Mesothelial cell of epicardium (in vitro differentiated cells): Measurements from ENCODE around the gene RPA1. TPM values are rescaled to one million over a fixed set of nuclear protein-coding genes. Genes with fewer than 3 reads are reported as not detected.

Experiments used
- DNase-seq, 2 experiments: peaks; one replicate each; pipeline ENCODE4 v3.0.0; 2021; ENCODE audit warnings: low spot score in 2 of 2; ENCODE audit not compliant: unreplicated experiment in 2 of 2
- H3K27ac Mint-ChIP-seq: 2 replicates; pipeline ENCODE4 v1.8.0; 2021; ENCODE audit warnings: mixed read lengths
- H3K27me3 Mint-ChIP-seq: 2 replicates; pipeline ENCODE4 v1.8.0; 2021; ENCODE audit warnings: low read depth, mixed read lengths
- H3K36me3 Mint-ChIP-seq: 2 replicates; pipeline ENCODE4 v1.8.0; 2021; ENCODE audit warnings: mixed read lengths
- H3K4me1 Mint-ChIP-seq: 2 replicates; pipeline ENCODE4 v1.8.0; 2021; ENCODE audit warnings: mixed read lengths
- H3K4me3 Mint-ChIP-seq: 2 replicates; pipeline ENCODE4 v1.8.0; 2021; ENCODE audit warnings: mild to moderate bottlenecking, moderate library complexity, mixed read lengths
- H3K9me3 Mint-ChIP-seq: 2 replicates; pipeline ENCODE4 v1.8.0; 2021; ENCODE audit warnings: mixed read lengths
- total RNA-seq: library from RNA; stranded (reverse); gene quantifications from 3 replicates; pipeline ENCODE4 v1.2.1, GENCODE V29; 2021
- TF ChIP-seq, protein P1 (sequence below): fragments of 200-600 bp; sonication (generic); IDR thresholded peaks from one replicate; pipeline ENCODE4 v1.5.0; 2021; ENCODE audit warnings: antibody characterized with exemption; ENCODE audit not compliant: unreplicated experiment

Gene RPA1
- total RNA-seq, 1 donor from 2014 or later: 94.2 TPM

DNA sequence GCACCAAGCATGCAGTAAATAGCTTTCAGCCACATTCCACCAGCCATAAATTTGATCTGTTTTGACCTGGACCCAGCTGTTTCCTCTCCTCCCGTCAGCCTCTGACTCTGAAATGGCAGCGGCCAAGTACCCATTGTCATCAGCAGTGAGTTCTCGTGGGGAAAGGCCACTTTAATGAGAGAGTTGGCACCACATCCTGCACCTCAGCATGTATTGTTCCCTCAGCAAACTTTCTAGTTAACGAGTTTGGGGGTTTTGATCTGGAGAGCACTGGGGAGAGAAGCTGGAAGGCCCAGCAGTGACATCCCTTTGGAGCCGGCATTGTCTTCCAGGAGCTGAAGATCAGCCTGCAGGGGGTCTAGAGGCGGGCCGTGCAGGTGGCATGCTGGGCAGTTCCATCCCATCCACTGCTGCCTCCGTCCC, 84.9 kb downstream of the RPA1 start:
- DNase-seq: no peak

DNA sequence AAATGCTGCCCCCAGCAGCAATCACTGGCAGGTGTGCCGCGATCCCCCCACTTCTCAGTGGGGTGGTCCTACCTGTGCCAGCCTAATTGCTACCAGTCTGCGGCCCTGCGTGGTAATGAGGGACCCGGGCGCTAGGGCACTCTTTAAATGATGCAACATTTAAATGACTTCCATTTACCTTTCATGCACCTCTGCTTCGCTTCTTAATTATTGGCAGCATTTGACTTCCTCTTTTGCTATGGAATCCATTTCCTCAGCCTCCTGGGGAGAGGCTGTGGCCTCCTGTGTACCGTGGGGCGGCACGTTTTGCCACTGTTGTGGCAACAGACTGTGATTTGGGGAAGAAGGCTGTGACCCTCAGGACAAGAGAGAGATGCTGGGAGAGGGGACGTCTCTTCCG, 86.1 kb downstream of the RPA1 start:
- Mint-ChIP-seq H3K36me3 (no peaks in the 10 kb centered on the region), H3K4me3 (no peak overlapping the region)

More for the DNA sequence above, 84.9 kb downstream of the RPA1 start:
- TF ChIP-seq, protein P1, sequence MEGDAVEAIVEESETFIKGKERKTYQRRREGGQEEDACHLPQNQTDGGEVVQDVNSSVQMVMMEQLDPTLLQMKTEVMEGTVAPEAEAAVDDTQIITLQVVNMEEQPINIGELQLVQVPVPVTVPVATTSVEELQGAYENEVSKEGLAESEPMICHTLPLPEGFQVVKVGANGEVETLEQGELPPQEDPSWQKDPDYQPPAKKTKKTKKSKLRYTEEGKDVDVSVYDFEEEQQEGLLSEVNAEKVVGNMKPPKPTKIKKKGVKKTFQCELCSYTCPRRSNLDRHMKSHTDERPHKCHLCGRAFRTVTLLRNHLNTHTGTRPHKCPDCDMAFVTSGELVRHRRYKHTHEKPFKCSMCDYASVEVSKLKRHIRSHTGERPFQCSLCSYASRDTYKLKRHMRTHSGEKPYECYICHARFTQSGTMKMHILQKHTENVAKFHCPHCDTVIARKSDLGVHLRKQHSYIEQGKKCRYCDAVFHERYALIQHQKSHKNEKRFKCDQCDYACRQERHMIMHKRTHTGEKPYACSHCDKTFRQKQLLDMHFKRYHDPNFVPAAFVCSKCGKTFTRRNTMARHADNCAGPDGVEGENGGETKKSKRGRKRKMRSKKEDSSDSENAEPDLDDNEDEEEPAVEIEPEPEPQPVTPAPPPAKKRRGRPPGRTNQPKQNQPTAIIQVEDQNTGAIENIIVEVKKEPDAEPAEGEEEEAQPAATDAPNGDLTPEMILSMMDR: no peak
- Mint-ChIP-seq H3K27ac (no peak overlapping the region), H3K4me1 (no peaks in the 10 kb centered on the region), H3K9me3 (no peaks in the 10 kb centered on the region), H3K27me3 (peaks cover 56% of the 10 kb centered on the region), H3K4me3 (no peak overlapping the region), H3K36me3 (no peaks in the 10 kb centered on the region)

DNA sequence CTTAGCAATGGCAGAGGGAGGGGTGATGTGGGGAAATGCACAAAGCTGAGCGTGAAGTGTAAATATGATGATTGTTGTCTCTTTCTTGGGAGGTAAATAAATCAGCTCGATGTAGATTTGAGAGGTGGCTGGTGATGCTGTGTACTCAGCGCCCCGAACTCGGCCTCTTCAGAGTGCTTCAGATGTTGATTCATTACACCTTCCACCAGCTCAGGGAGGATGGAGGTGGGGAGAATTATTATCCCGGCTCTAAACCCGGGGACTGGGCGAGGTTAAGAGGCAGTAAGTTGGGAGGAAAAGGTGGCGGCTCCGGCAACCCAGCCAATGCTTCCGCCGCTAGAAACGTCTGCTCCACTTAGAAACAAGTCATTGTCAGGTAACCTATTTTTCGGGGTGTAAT, 86.5 kb downstream of the RPA1 start:
- TF ChIP-seq, protein P1: no peak
- H3K27ac Mint-ChIP-seq: no peak overlapping the region
- no peaks in the 10 kb centered on the region for H3K36me3 Mint-ChIP-seq
- no peaks in the 10 kb centered on the region for H3K9me3 Mint-ChIP-seq
- no peaks in the 10 kb centered on the region for H3K4me1 Mint-ChIP-seq
- peaks cover 49% of the 10 kb centered on the region for H3K27me3 Mint-ChIP-seq
- no peak overlapping the region for H3K4me3 Mint-ChIP-seq
- DNase-seq: no peak

More for the DNA sequence above, 86.1 kb downstream of the RPA1 start:
- Mint-ChIP-seq H3K27ac (no peak overlapping the region), H3K9me3 (no peaks in the 10 kb centered on the region), H3K27me3 (peaks cover 50% of the 10 kb centered on the region), H3K4me1 (no peaks in the 10 kb centered on the region)
- no peak for DNase-seq
- TF ChIP-seq, protein P1: no peak

DNA sequence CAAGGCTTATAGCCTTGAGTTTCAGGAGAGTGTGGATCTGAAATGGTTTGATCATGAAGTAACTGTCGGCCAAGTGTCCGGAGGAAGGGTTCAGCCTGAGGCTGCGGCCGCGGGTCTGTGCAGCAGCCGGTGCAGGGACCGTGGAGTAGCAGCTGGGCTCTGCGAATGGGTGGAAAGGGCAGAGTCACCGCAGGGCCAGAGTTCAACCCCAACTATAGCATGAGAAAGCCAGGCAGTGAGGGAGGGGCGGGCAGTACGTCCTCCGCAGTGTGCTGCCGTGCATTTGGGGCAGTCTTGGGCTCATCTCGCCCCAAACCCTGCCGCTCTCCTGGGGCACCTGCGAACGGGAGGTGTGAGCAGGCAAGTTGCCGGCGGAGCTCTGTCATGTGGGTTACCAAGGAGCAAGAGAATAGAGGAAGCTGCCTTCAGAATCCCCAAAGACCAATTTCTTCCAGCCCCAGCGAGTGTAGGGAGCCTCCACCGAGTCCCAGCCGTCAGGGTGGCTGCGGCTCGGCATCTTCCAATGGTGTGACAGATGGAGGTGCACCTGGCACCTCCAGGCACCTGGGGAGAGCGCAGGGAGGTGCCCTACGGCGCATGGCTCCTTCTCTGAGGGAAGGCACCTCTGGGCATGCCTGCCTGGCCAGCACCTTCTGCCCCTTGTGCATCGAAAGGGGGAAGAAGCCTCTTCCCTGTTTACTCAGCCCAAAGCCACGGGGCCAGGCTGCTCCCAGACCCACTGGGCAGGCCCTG, 87.3 kb downstream of the RPA1 start:
- no peaks in the 10 kb centered on the region for H3K4me1 Mint-ChIP-seq
- no peaks in the 10 kb centered on the region for H3K36me3 Mint-ChIP-seq
- peaks cover 40% of the 10 kb centered on the region for H3K27me3 Mint-ChIP-seq
- TF ChIP-seq, protein P1: no peak
- DNase-seq: no peak
- H3K9me3 Mint-ChIP-seq: no peaks in the 10 kb centered on the region
- H3K4me3 Mint-ChIP-seq: no peak overlapping the region
- H3K27ac Mint-ChIP-seq: no peak overlapping the region

DNA sequence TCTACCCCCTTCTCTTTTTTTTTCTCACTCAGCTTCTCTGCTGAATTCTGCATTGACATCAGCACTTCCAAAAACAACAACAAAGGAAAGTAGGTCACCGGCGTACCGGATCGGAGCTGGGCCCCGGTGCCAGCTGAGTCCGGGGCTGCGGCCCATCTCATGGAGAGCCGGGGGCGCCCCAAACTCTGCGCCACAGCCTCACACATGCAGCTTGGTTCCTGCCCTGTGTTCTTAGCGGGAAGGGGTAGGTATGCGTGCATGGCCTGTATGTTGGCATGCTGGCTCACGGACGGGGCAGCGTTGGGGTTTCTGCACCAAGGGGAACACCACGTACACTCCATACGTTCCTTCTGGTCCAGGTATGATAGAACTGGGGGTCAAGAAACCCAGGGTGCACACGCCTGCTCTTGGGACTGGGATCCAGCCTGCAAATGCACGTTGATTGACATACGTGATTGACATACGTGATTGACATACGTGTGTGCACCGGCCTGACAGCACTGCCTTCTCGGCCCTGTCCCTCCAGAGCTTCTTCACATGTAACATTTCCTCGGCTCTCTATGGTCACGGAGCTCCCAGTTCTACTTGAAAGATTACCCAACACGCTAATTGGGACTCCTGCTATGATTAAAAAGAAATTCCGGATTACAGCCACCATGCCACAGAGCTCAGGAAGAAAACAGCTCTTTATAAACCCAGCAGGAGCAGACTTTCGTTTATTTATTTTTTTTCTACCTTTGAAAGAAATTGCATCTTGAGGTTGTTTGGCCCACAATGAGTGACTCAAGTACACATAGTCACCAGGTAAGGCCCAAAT, 88.7 kb downstream of the RPA1 start:
- Mint-ChIP-seq H3K9me3 (no peaks in the 10 kb centered on the region), H3K27me3 (peaks cover 26% of the 10 kb centered on the region), H3K27ac (no peak overlapping the region), H3K4me3 (no peak overlapping the region), H3K4me1 (no peaks in the 10 kb centered on the region), H3K36me3 (no peaks in the 10 kb centered on the region)
- no peak for DNase-seq
- TF ChIP-seq, protein P1: no peak
